Measurements from ENCODE around the gene NANOS2. TPM values are rescaled to one million over a fixed set of nuclear protein-coding genes. Genes with fewer than 3 reads are reported as not detected.

NANOS2 gene
- total RNA-seq, 4 donors from 2014 or later, result not detected

DNA sequence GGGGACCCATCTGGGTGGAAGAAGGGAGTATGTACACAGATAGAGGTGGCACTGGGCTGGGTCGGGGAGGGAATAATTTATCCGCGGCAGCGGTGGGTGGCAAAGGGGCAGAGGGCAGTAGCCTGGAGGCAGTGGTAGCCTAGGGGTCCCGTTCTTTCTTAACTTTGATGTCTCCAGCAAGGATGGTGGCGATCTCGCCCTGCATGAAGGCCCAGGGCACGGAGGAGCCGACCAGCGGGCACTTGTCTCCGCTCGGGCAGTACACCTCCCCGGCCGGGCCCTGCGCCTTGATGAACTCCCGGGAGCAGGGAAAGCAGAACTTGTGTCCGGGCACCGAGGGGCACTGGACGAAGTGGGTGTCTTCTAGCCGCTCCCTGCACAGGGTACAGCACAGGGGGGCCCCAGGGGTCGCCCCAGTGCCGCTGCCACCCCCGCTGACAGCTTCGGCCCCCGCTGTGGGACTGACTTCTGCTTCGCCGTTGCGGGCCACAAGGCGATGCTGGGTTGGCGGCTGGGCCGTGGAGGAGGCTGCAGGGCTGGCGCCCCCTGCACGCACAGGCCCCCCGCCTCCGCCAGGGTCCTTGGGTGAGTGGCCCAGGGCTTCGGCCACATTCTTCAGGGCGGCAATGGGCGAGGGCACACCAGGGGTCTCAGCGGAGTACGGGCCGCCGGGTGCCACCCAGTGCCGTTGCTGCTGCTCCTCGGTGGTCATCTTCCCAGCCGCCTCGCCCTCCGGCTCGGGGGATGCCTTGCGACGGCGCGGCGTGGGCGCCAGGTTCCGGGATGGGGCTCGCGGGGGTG, 30.5 kb downstream of the NANOS2 start:
- TF ChIP-seq, protein P1, sequence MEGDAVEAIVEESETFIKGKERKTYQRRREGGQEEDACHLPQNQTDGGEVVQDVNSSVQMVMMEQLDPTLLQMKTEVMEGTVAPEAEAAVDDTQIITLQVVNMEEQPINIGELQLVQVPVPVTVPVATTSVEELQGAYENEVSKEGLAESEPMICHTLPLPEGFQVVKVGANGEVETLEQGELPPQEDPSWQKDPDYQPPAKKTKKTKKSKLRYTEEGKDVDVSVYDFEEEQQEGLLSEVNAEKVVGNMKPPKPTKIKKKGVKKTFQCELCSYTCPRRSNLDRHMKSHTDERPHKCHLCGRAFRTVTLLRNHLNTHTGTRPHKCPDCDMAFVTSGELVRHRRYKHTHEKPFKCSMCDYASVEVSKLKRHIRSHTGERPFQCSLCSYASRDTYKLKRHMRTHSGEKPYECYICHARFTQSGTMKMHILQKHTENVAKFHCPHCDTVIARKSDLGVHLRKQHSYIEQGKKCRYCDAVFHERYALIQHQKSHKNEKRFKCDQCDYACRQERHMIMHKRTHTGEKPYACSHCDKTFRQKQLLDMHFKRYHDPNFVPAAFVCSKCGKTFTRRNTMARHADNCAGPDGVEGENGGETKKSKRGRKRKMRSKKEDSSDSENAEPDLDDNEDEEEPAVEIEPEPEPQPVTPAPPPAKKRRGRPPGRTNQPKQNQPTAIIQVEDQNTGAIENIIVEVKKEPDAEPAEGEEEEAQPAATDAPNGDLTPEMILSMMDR (IDR thresholded peaks at IDR 0.05), result no peak
- no peak overlapping the region for H3K27ac ChIP-seq
- 91 to 95% methylated on average over 15 to 19 of the region's 57 CpGs for WGBS, 2 donors
- H3K27me3 ChIP-seq, result no peaks in the 10 kb centered on the region
- peaks cover 5 to 9% of the 10 kb centered on the region in 2 donors for H3K36me3 ChIP-seq
- DNase-seq, result no peak
- no peaks in the 10 kb centered on the region for H3K9me3 ChIP-seq
- H3K4me3 ChIP-seq (replicated peaks in 1 of 3), result no peak overlapping the region
- peaks cover 31 to 34% of the 10 kb centered on the region in 2 donors for H3K4me1 ChIP-seq
- intact Hi-C loops (cut with DNase I), result loop anchor here (5.0 kb wide), 1 partner anchor 67 kb away; the partner anchor contains the start of gene RSPH6A

DNA sequence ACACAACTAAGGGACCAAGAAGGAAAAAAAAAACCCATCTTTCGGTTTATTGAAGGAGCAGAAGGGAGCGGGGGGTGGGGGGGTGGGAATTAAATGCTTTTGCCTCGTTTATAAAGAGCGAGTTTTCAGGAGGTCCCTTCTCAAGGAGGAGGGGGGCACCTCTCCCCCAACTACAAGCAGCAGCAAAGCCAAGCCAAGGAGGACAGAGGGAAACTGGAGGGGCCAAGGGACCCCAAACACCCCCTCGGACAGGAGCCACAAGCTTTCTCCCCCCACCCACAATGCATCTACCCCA, 31.0 kb downstream of the NANOS2 start:
- Histone ChIP-seq H3K27ac (no peak overlapping the region), H3K4me1 (peaks cover 31 to 34% of the 10 kb centered on the region in 2 donors), H3K27me3 (no peaks in the 10 kb centered on the region), H3K36me3 (peaks cover 5 to 9% of the 10 kb centered on the region in 2 donors), H3K9me3 (no peaks in the 10 kb centered on the region), H3K4me3 (replicated peaks in 1 of 3) (no peak overlapping the region)
- intact Hi-C loops (cut with DNase I), result loop anchor here (5.0 kb wide), 1 partner anchor 66 kb away; the partner anchor contains the start of gene RSPH6A
- 27 to 36% methylated on average over 5 of the region's 5 CpGs for WGBS, 2 donors
- TF ChIP-seq, protein P1 (IDR thresholded peaks at IDR 0.05), result no peak
- TF ChIP-seq POLR2A (IDR thresholded peaks at IDR 0.05), result no peak
- DNase-seq, result no peak

DNA sequence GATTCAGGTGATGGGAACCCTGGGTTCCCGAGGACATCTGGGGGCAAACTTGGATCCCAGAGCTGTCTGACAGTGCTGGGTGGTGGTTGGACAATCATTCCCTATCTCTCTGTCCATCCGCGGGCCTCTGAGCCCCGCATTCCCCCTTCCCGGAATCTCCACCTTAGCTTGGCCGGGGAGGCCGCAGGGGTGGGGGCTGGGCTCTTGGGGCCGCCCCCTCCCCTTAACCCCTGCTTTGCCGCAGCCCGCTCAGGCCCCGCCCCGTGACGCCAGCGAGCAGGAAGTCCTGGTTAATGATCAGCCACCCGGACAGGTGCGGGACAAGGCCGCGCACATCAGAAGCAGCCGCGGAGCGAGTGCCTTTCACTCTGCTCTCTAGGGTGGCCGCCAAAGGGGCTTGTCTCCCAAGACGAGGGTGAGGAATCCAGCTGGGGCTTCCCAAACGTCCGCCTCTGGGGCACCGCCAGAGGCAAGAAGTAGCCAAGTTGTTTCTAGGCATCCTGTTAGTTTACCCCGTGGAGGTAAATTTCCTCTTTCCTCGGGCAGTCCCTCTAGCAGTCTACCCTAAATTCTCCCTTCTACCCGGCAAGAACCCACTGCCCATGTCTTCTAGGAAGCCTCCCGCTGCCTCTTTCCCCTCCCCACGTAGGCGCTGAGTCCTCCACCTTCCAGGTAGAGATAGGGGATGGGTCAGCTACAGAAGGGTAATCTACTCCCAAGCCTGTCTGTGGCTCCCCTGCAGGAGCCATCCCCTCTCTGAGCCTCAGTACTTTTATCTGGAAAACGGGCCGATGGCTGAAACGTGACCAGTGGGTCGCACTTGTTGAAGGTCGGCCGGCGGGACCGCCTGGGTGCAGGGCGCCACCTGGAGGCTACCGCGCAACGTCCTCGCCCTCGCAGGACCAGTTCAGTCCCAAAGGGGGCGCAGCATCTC, 31.7 kb downstream of the NANOS2 start:
- Histone ChIP-seq H3K4me3 (replicated peaks in 1 of 3) (no peak overlapping the region), H3K36me3 (peaks cover 5 to 9% of the 10 kb centered on the region in 2 donors), H3K27ac (no peak overlapping the region), H3K9me3 (no peaks in the 10 kb centered on the region), H3K4me1 (peaks cover 31 to 34% of the 10 kb centered on the region in 2 donors), H3K27me3 (no peaks in the 10 kb centered on the region)
- peak; percentile 77 to 81 for DNase-seq
- 21 to 24% methylated on average over 20 to 33 of the region's 47 CpGs for WGBS, 2 donors
- intact Hi-C loops (cut with DNase I), result loop anchor here (5.0 kb wide), 1 partner anchor 66 kb away; the partner anchor contains the start of gene RSPH6A
- TF ChIP-seq, protein P1 (IDR thresholded peaks at IDR 0.05), result peak; percentile 61 to 92 (median 87)
- no peak for TF ChIP-seq POLR2A (IDR thresholded peaks at IDR 0.05)

DNA sequence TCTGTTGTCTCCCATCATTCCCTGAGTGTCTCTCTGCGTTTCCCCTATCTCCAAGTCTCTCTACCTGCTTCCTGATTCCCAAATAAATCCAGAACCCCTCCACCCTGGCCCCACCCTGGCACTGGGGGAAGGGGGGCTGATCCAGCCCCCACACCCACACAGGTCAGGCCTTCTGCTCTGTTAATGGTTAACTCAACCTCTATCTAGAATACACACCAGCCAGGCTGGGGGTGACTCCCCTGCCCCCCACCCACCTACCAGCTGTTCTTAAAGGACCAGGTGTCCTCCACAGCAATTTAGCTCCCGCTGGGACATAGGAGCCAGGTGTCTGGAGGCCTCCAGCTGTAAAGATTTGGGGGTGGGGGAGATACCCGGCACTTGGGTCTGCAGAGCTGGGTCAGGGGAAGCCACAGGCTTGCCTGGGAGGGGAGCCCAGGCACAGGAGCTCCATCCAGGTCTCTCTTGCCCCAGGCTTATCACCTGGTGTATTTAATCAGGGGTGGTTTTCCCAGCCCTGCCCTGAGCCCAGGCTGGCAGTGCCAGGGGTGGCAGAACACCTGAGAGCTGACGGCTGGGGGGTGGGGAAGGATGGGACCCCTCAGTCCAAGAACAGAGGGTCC, 32.6 kb downstream of the NANOS2 start:
- WGBS, 2 donors, result 77 to 81% methylated on average over 3 of the region's 4 CpGs
- H3K9me3 ChIP-seq, result no peaks in the 10 kb centered on the region
- H3K27ac ChIP-seq, result no peak overlapping the region
- H3K36me3 ChIP-seq, result peaks cover 5 to 9% of the 10 kb centered on the region in 2 donors
- no peak overlapping the region for H3K4me3 ChIP-seq (replicated peaks in 1 of 3)
- no peak for TF ChIP-seq POLR2A (IDR thresholded peaks at IDR 0.05)
- TF ChIP-seq, protein P1 (IDR thresholded peaks at IDR 0.05), result no peak
- H3K27me3 ChIP-seq, result no peaks in the 10 kb centered on the region
- no peak for DNase-seq
- intact Hi-C loops (cut with DNase I), result loop anchor here (5.0 kb wide), 1 partner anchor 65 kb away; the partner anchor contains the start of gene RSPH6A
- peaks cover 27 to 32% of the 10 kb centered on the region in 2 donors for H3K4me1 ChIP-seq

Measured in thyroid gland (tissue), 4 donors.